ENCODE data around the gene CCNI2.

Gene CCNI2

DNA sequence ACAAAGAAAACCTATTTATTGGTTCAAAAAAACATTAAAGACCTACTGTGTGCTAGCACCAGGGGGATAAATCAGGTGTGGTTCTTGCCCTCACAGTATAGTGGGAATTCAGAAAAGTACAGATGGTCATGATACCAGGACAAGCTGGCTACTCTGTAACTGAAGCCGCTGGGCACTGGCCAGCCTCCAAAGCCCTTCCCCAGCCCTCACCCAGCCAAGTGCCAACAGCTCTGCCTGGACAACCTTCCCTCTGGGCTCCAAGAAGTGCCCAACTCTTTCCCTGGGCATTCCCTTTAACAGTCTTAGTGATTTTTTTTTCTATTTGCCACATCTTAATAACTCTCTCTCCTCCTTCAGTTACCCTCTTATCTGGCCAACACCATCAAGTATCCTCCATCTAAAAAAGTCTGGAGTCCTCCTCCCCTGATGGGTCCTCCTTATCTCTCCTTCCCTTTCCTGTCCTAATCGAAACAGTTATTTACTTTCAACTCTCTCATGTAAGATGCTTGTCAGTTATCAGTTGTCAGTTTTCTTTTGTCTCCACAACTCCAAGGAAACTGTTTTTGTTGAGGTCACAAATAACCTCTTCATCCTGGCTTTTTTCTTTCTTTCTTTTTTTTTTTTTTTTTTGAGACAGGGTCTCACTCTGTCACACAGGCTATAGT, 43.1 kb downstream of the CCNI2 start:
- TF ChIP-seq GATA2 (IDR thresholded peaks at IDR 0.05; ENCODE audit: low read depth, low read length) (no peak), GATA3 (IDR thresholded peaks at IDR 0.05; ENCODE audit: low read depth, low read length) (no peak)

GRCh38 chr5:132791026-132791425, 43.8 kb downstream of the CCNI2 start:
- TF ChIP-seq GATA3 (IDR thresholded peaks at IDR 0.05; ENCODE audit: low read depth, low read length) (no peak), GATA2 (IDR thresholded peaks at IDR 0.05; ENCODE audit: low read depth, low read length) (no peak)

- TF ChIP-seq GATA3 (IDR thresholded peaks at IDR 0.05; ENCODE audit: low read depth, low read length) = no peak
- no peak for TF ChIP-seq GATA2 (IDR thresholded peaks at IDR 0.05; ENCODE audit: low read depth, low read length)
Observed at GRCh38 chr5:132797651-132798050, 50.4 kb downstream of the CCNI2 start.

GRCh38 chr5:132799392-132799791, 52.2 kb downstream of the CCNI2 start:
- TF ChIP-seq GATA2 (IDR thresholded peaks at IDR 0.05; ENCODE audit: low read depth, low read length) = no peak
- TF ChIP-seq GATA3 (IDR thresholded peaks at IDR 0.05; ENCODE audit: low read depth, low read length) = no peak

DNA sequence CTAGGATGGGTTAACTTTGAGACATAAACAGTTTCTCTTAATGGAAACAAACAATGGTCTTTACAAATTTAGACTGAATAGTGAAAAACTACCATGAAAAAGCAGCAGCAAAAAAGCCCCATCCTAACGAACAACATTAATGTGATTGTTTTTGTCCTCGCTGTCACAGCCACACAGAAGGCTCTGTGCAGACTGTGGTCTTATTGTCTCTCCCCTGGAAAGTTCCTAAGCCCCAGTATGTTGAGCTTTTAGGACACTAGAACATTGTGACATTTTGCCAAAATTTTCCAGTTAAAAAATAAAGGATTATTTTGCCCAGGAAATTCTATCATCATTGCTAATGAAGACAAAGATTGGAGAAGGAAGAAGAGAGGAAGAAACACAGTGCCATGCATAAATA, 53.3 kb downstream of the CCNI2 start:
- TF ChIP-seq GATA2 (IDR thresholded peaks at IDR 0.05; ENCODE audit: low read depth, low read length) = no peak
- no peak for TF ChIP-seq GATA3 (IDR thresholded peaks at IDR 0.05; ENCODE audit: low read depth, low read length)

- no peak for TF ChIP-seq GATA3 (IDR thresholded peaks at IDR 0.05; ENCODE audit: low read depth, low read length)
- TF ChIP-seq GATA2 (IDR thresholded peaks at IDR 0.05; ENCODE audit: low read depth, low read length) = no peak
Observed at GRCh38 chr5:132802044-132802684, 54.9 kb downstream of the CCNI2 start.

Measured in SH-SY5Y (cell line).